GM12878 (cell line): ENCODE results near the gene RETN. TPM values are rescaled to one million over a fixed set of nuclear protein-coding genes. Genes with fewer than 3 reads are reported as not detected.

Experiments
- ATAC-seq: fragments of 200-7000 bp; cut with Tn5 transposase; 3 replicates; pipeline ENCODE4 v1.9.1; 2020; ENCODE audit warnings: mild to moderate bottlenecking, moderate library complexity
- BruUV-seq: library from RNA; stranded (reverse); fragments of 400-500 nt; replicated peaks from 2 replicates; lab custom pipeline; 2021; lab: Mats Ljungman, UMichigan
- CTCF ChIA-PET: fragments of 300-600 bp; sonication (Branson Sonifier 250); formaldehyde crosslinking; extraction: SDS; loops from one replicate; lab custom pipeline; 2021; ENCODE audit warnings: inconsistent platforms; lab: Yijun Ruan, JAX
- POLR2A ChIA-PET: fragments of 350-600 bp; formaldehyde crosslinking; extraction: SDS; loops from one replicate; lab custom pipeline; 2021; ENCODE audit warnings: inconsistent platforms; lab: Charles Lee
- RAD21 ChIA-PET: fragments of 300-600 bp; sonication (Branson Sonifier 250); formaldehyde crosslinking; loops from one replicate; lab custom pipeline; 2023; ENCODE audit warnings: antibody characterized with exemption; ENCODE audit not compliant: unreplicated experiment; lab: Charles Lee
- SMC1A ChIA-PET: fragments of 300-600 bp; sonication (Branson Sonifier 250); formaldehyde crosslinking; loops from one replicate; lab custom pipeline; 2023; ENCODE audit not compliant: unreplicated experiment, uncharacterized antibody; lab: Charles Lee
- DNase-seq: peaks from one replicate; pipeline ENCODE4 v3.0.0-alpha.2; 2011; ENCODE audit warnings: low read depth, low spot score
- FAIRE-seq: peaks from 3 replicates; lab custom pipeline; 2011; peaks lifted over from hg19 to GRCh38; lab: Jason Lieb, UNC
- H2AFZ ChIP-seq: 2 replicates; pipeline ENCODE4 v1.6.0; 2011; ENCODE audit warnings: low read depth, low read length, control low read depth; ENCODE audit not compliant: control insufficient read depth
- H3K27ac ChIP-seq: 2 replicates; pipeline ENCODE4 v1.5.1; 2011; ENCODE audit warnings: control low read depth; ENCODE audit not compliant: control insufficient read depth, insufficient read depth
- H3K27me3 ChIP-seq, 2 experiments: replicated peaks in 1 of 2; 2 replicates each; pipeline versions ENCODE4 v1.6.0 to v1.6.1; 2011; ENCODE audit warnings: low read length in 1 of 2; ENCODE audit not compliant: control insufficient read depth in 2 of 2, insufficient read depth in 2 of 2
- H3K36me3 ChIP-seq, 2 experiments: 2 replicates each; pipeline ENCODE4 v1.5.1; 2011; ENCODE audit warnings: low read length in 1 of 2; ENCODE audit not compliant: control insufficient read depth in 2 of 2, insufficient read depth in 2 of 2
- H3K4me1 ChIP-seq: 2 replicates; pipeline ENCODE4 v1.6.1; 2011; ENCODE audit warnings: mild to moderate bottlenecking, low read length, moderate library complexity, mixed read lengths; ENCODE audit not compliant: control insufficient read depth, insufficient read depth
- H3K4me2 ChIP-seq: 2 replicates; pipeline ENCODE4 v1.6.0; 2011; ENCODE audit warnings: control low read depth; ENCODE audit not compliant: control insufficient read depth, insufficient read depth
- H3K4me3 ChIP-seq: fragments of 200-600 bp; sonication (generic); 2 replicates; pipeline ENCODE4 v1.5.1; 2016
- H3K79me2 ChIP-seq: 2 replicates; pipeline ENCODE4 v1.6.0; 2011; ENCODE audit warnings: low read length; ENCODE audit not compliant: control insufficient read depth, insufficient read depth
- H3K9ac ChIP-seq: 2 replicates; pipeline ENCODE4 v1.8.0; 2011; ENCODE audit warnings: low read length, control low read depth, mixed read lengths; ENCODE audit not compliant: control insufficient read depth, insufficient read depth
- H3K9me3 ChIP-seq: replicated peaks from 3 replicates; pipeline ENCODE4 v1.5.1; 2011; ENCODE audit warnings: mild to moderate bottlenecking, low read length; ENCODE audit not compliant: control insufficient read depth, insufficient read depth
- H4K20me1 ChIP-seq: 2 replicates; pipeline ENCODE4 v1.6.0; 2011; ENCODE audit not compliant: control insufficient read depth, insufficient read depth
- CHD2 ChIP-seq: IDR thresholded peaks from 2 replicates; pipeline ENCODE4 v1.6.1; 2011; ENCODE audit warnings: low read depth, low read length, improper control_type of control experiment, borderline replicate concordance
- EZH2 ChIP-seq: IDR thresholded peaks from 2 replicates; pipeline ENCODE4 v1.6.1; 2012; ENCODE audit warnings: low read depth, mild to moderate bottlenecking, control low read depth, inconsistent platforms, low read length, borderline replicate concordance; ENCODE audit not compliant: control insufficient read depth
- HDAC6 ChIP-seq: fragments of 200-600 bp; sonication (generic); IDR thresholded peaks from one replicate; pipeline ENCODE4 v1.8.0; 2017; ENCODE audit warnings: antibody characterized with exemption; ENCODE audit not compliant: unreplicated experiment
- KDM1A ChIP-seq: fragments of 200-600 bp; sonication (generic); IDR thresholded peaks from 2 replicates; pipeline ENCODE4 v1.6.1; 2016; ENCODE audit warnings: borderline replicate concordance
- NR2C2 ChIP-seq: IDR thresholded peaks from 2 replicates; pipeline ENCODE4 v1.6.1; 2011; ENCODE audit warnings: borderline replicate concordance, low read depth; ENCODE audit not compliant: control insufficient read depth, insufficient read length
- PAX5 ChIP-seq: IDR thresholded peaks from 2 replicates; pipeline ENCODE4 v1.6.1; 2011; ENCODE audit warnings: low read depth, low read length, borderline replicate concordance
- SKIL ChIP-seq: fragments of 450-650 bp; IDR thresholded peaks from 2 replicates; pipeline ENCODE4 v1.6.1; 2017; ENCODE audit warnings: mild to moderate bottlenecking, low read depth, inconsistent platforms; ENCODE audit not compliant: poor library complexity, severe bottlenecking
- SMARCA5 ChIP-seq: fragments of 450-650 bp; IDR thresholded peaks from 2 replicates; pipeline ENCODE4 v1.6.1; 2017; ENCODE audit warnings: mild to moderate bottlenecking
- ZNF217 ChIP-seq: fragments of 450-650 bp; IDR thresholded peaks from 2 replicates; pipeline ENCODE4 v1.6.1; 2017; ENCODE audit warnings: antibody characterized with exemption, mild to moderate bottlenecking
- WGBS: methylation state at CpG from one replicate; pipeline ENCODE4 v1.1.6; 2016; ENCODE audit warnings: low lambda C conversion rate; ENCODE audit not compliant: insufficient replicate concordance, insufficient coverage; ENCODE audit errors: missing lambda C conversion rate; 5-methylcytosine and 5-hydroxymethylcytosine counted together
- in situ Hi-C: fragments of 300-500 bp; cut with MboI; formaldehyde crosslinking; loops from 9 replicates; pipeline ENCODE4 v1.14.3; 2018; ENCODE audit warnings: mixed read lengths
- intact Hi-C: fragments of 100-400 bp; cut with micrococcal nuclease; formaldehyde crosslinking; loops from one replicate; pipeline ENCODE4 v1.14.2; 2022; ENCODE audit not compliant: unreplicated experiment
- polyA plus RNA-seq, 11 experiments: library from polyadenylated mRNA; depleted of rRNA in 4 of 11; unstranded in 6 of 11; stranded (reverse) in 5 of 11; fragments of >200 nt; fragmentation: Nextera tagmentation in 4 of 11; fragmentation: Illumina TruSeq in 1 of 11; extraction: Ambion mirVana in 4 of 11; extraction: Trizol in 1 of 11; gene quantifications; 1 replicate in 1 of 11; 2 replicates in 10 of 11; pipeline versions ENCODE4 v1.2.1 to v1.2.3, GENCODE V29; 2011 to 2016; ENCODE audit warnings: inconsistent platforms in 2 of 11, missing spikeins in 2 of 11, low read depth in 1 of 11
- total RNA-seq, 4 experiments: library from RNA; depleted of rRNA in 3 of 4; stranded (reverse); fragments of >200 nt in 3 of 4; fragmentation: Illumina TruSeq in 1 of 4; extraction: Trizol in 1 of 4; gene quantifications; 2 replicates each; pipeline versions ENCODE4 v1.2.1 to v1.2.3, GENCODE V29; 2013 to 2021
- TF ChIP-seq, protein P1 (sequence below): fragments of 450-650 bp; IDR thresholded peaks from 2 replicates; pipeline ENCODE4 v1.6.1; 2016; ENCODE audit warnings: mild to moderate bottlenecking
- TF ChIP-seq, protein P2 (sequence below): IDR thresholded peaks from 2 replicates; pipeline ENCODE4 v1.6.1; 2012; ENCODE audit warnings: low read depth, low read length, improper control_type of control experiment

RETN gene
- total and polyA plus RNA-seq, 10 of the 15 experiments (the other 5 are each of a cell fraction or from before 2014, with no cell fraction given) = 0.26 TPM; not detected in 9

DNA sequence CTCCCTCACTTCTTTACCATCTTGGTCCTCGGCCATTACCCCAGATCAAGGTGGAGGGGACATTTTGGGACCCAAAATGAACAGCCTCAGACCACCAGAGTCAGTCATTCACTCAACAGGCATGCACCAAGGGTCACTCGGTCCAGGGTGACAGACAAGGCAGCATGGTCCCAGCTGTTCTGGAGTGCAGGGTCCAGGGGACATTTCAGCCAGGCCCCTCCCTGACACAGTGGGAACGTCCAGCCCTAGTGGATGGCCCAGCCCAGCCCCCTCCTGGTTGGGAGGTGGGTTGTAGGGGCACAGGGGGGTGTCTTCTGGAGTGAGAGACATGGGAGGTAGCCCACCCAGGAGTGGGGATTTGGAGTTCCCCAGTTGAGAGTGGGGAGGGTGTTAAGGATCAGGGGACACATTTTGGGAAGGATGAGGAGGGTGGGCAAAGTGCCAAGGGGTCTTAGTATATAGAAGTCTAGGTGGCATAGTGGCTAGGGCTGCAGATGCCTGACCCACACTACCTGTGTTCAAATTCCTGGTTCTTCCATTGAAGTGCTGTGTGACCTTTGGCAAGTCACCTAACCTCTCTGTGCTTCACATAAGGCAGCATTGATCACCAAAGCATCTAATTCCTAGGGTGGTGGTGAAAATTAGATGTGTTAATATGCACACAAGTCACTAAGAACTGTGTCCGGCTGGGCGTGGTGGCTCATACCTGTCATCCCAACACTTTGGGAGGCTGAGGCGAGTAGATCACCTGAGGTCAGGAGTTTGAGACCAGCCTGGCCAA, 35.6 kb downstream of the RETN start:
- in situ Hi-C loops (loop anchor here (10.0 kb wide), 2 partner anchors 520 to 1180 kb away; no protein-coding TSS in a partner anchor), intact Hi-C loops (loop anchor here (5.0 to 10.0 kb wide), 2 partner anchors 103 to 490 kb away; no protein-coding TSS in a partner anchor)
- RAD21 ChIA-PET = interaction anchor here (2.4 kb wide), 1 partner anchor 18 kb away, joined by 7 read pairs; no protein-coding TSS in a partner anchor
- POLR2A ChIA-PET = no interaction called here
- SMC1A ChIA-PET = interaction anchor here (1.1 kb wide), 1 partner anchor 95 kb away, joined by 3 read pairs; no protein-coding TSS in a partner anchor
- H3K4me3 ChIP-seq = no peak overlapping the region
- no peaks in the 10 kb centered on the region; the same call in 2 of the 3 replicates for H3K9me3 ChIP-seq
- H3K36me3 ChIP-seq = no peaks in the 10 kb centered on the region
- DNase-seq (no peak), ATAC-seq (no peak), FAIRE-seq (no peak)
- H4K20me1 ChIP-seq = no peaks in the 10 kb centered on the region
- TF ChIP-seq EZH2 (no peak), SKIL (no peak), ZNF217 (peak; percentile 66), KDM1A (peak; percentile 35; the same call in 1 of the 2 replicates), SMARCA5 (peak; percentile 90), CHD2 (no peak), HDAC6 (no peak), NR2C2 (no peak), PAX5 (no peak)
- TF ChIP-seq, protein P1, sequence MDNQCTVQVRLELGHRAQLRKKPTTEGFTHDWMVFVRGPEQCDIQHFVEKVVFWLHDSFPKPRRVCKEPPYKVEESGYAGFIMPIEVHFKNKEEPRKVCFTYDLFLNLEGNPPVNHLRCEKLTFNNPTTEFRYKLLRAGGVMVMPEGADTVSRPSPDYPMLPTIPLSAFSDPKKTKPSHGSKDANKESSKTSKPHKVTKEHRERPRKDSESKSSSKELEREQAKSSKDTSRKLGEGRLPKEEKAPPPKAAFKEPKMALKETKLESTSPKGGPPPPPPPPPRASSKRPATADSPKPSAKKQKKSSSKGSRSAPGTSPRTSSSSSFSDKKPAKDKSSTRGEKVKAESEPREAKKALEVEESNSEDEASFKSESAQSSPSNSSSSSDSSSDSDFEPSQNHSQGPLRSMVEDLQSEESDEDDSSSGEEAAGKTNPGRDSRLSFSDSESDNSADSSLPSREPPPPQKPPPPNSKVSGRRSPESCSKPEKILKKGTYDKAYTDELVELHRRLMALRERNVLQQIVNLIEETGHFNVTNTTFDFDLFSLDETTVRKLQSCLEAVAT = no peak
- TF ChIP-seq, protein P2, sequence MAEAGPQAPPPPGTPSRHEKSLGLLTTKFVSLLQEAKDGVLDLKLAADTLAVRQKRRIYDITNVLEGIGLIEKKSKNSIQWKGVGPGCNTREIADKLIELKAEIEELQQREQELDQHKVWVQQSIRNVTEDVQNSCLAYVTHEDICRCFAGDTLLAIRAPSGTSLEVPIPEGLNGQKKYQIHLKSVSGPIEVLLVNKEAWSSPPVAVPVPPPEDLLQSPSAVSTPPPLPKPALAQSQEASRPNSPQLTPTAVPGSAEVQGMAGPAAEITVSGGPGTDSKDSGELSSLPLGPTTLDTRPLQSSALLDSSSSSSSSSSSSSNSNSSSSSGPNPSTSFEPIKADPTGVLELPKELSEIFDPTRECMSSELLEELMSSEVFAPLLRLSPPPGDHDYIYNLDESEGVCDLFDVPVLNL = no peak
- H3K79me2 ChIP-seq = peaks cover 21% of the 10 kb centered on the region
- no peaks in the 10 kb centered on the region for H3K27me3 ChIP-seq
- no peak overlapping the region for H3K9ac ChIP-seq
- BruUV-seq = no TSS peak
- no peak overlapping the region for H2AFZ ChIP-seq
- no peak overlapping the region; the same call in 1 of the 2 replicates for H3K4me2 ChIP-seq
- peaks cover 78% of the 10 kb centered on the region for H3K4me1 ChIP-seq
- 89% methylated on average over 6 of the region's 6 CpGs for WGBS
- H3K27ac ChIP-seq = peak overlapping the region; percentile 99
- CTCF ChIA-PET = interaction anchor here (0.7 to 1.2 kb wide), 2 partner anchors 16 to 94 kb away, joined by 3 read pairs; no protein-coding TSS in a partner anchor
